ENCODE data around the gene HSPB8. TPM values are rescaled to one million over a fixed set of nuclear protein-coding genes. Genes with fewer than 3 reads are reported as not detected.

The HSPB8 gene
- total RNA-seq, 4 donors from 2014 or later: 18.9 to 26.9 (median 23.5) TPM

- TF ChIP-seq CTCF (IDR thresholded peaks at IDR 0.05; ENCODE audit: low read depth): no peak
These were observed 29.9 kb downstream of the HSPB8 start for GRCh38 chr12:119208626-119209061.

GRCh38 chr12:119211884-119212283 is 33.2 kb downstream of the HSPB8 start:
- TF ChIP-seq CTCF (IDR thresholded peaks at IDR 0.05; ENCODE audit: low read depth): no peak

- TF ChIP-seq CTCF (IDR thresholded peaks at IDR 0.05; ENCODE audit: low read depth): no peak
These were observed 37.4 kb downstream of the HSPB8 start for GRCh38 chr12:119216084-119216483.

- no peak for TF ChIP-seq CTCF (IDR thresholded peaks at IDR 0.05; ENCODE audit: low read depth)
These were observed 43.7 kb downstream of the HSPB8 start for GRCh38 chr12:119222222-119222951.

GRCh38 chr12:119225454-119225853 is 46.7 kb downstream of the HSPB8 start:
- TF ChIP-seq CTCF (IDR thresholded peaks at IDR 0.05; ENCODE audit: low read depth): no peak

GRCh38 chr12:119227292-119227691 is 48.6 kb downstream of the HSPB8 start:
- TF ChIP-seq CTCF (IDR thresholded peaks at IDR 0.05; ENCODE audit: low read depth): no peak

- no peak for TF ChIP-seq CTCF (IDR thresholded peaks at IDR 0.05; ENCODE audit: low read depth)
These were observed 50.5 kb downstream of the HSPB8 start for GRCh38 chr12:119229205-119229604.

All from subcutaneous adipose tissue (tissue), 4 donors.